OCI-LY1 (cell line): Measurements from ENCODE around the gene WDR43.

ENCODE experiments used
- H2AFZ ChIP-seq: fragments of 200-600 bp; sonication (generic), shearing (Covaris generic); 2 replicates; pipeline ENCODE4 v1.6.0; 2014; ENCODE audit warnings: antibody characterized with exemption, mild to moderate bottlenecking, low read length
- H3F3A ChIP-seq: fragments of 200-600 bp; sonication (generic), shearing (Covaris generic); 2 replicates; pipeline ENCODE4 v1.6.0; 2014; ENCODE audit warnings: mild to moderate bottlenecking, antibody characterized with exemption, low read length, moderate library complexity; ENCODE audit not compliant: insufficient read depth
- H3K27ac ChIP-seq: fragments of 200-600 bp; sonication (generic); 2 replicates; pipeline ENCODE4 v1.5.1; 2014; ENCODE audit warnings: low read length, mixed run types, mild to moderate bottlenecking, low read depth; ENCODE audit not compliant: poor library complexity, severe bottlenecking
- H3K27me3 ChIP-seq: fragments of 200-600 bp; sonication (generic); 2 replicates; pipeline ENCODE4 v1.6.0; 2014; ENCODE audit warnings: antibody characterized with exemption, mild to moderate bottlenecking, low read length, moderate library complexity; ENCODE audit not compliant: insufficient read depth
- H3K36me3 ChIP-seq: fragments of 200-600 bp; sonication (generic); 2 replicates; pipeline ENCODE4 v1.6.1; 2014; ENCODE audit warnings: mild to moderate bottlenecking, antibody characterized with exemption, low read length, moderate library complexity, mixed read lengths; ENCODE audit not compliant: insufficient read depth
- H3K4me1 ChIP-seq: fragments of 200-600 bp; sonication (generic); 2 replicates; pipeline ENCODE4 v1.5.1; 2014; ENCODE audit warnings: mild to moderate bottlenecking, low read length, moderate library complexity; ENCODE audit not compliant: insufficient read depth, severe bottlenecking
- H3K4me2 ChIP-seq: fragments of 200-600 bp; sonication (generic), shearing (Covaris generic); 2 replicates; pipeline ENCODE4 v1.6.1; 2014; ENCODE audit warnings: low read length
- H3K4me3 ChIP-seq: fragments of 200-600 bp; sonication (generic); 2 replicates; pipeline ENCODE4 v1.5.1; 2014; ENCODE audit warnings: low read length, low read depth, mild to moderate bottlenecking, mixed read lengths; ENCODE audit not compliant: poor library complexity, severe bottlenecking
- H3K79me2 ChIP-seq: fragments of 200-600 bp; shearing (Covaris generic); 2 replicates; pipeline ENCODE4 v1.6.1; 2016; ENCODE audit warnings: mixed run types, low read length, mixed read lengths; ENCODE audit not compliant: insufficient read depth
- H3K9ac ChIP-seq: fragments of 200-600 bp; sonication (generic), shearing (Covaris generic); 2 replicates; pipeline ENCODE4 v1.6.1; 2014; ENCODE audit warnings: mild to moderate bottlenecking, low read length, mixed read lengths
- H3K9me2 ChIP-seq: fragments of 200-600 bp; sonication (generic), shearing (Covaris generic); 2 replicates; pipeline ENCODE4 v1.6.1; 2014; ENCODE audit warnings: low read depth, mild to moderate bottlenecking, low read length, mixed read lengths
- H3K9me3 ChIP-seq: fragments of 200-600 bp; shearing (Covaris generic); 2 replicates; pipeline ENCODE4 v1.6.1; 2014; ENCODE audit warnings: low read length, mixed read lengths
- H4K20me1 ChIP-seq: fragments of 200-600 bp; sonication (generic), shearing (Covaris generic); 2 replicates; pipeline ENCODE4 v1.6.0; 2016; ENCODE audit warnings: mild to moderate bottlenecking, low read length; ENCODE audit not compliant: insufficient read depth
- CTCF ChIP-seq: fragments of 200-600 bp; sonication (generic), shearing (Covaris generic); IDR thresholded peaks from 2 replicates; pipeline ENCODE4 v1.5.1; 2017; ENCODE audit warnings: mild to moderate bottlenecking, antibody characterized with exemption, low read length, moderate library complexity, mixed read lengths
- EZH2 ChIP-seq: fragments of 200-600 bp; sonication (generic), shearing (Covaris generic); IDR thresholded peaks from 2 replicates; pipeline ENCODE4 v1.8.0; 2017; ENCODE audit warnings: borderline replicate concordance, mixed run types, mild to moderate bottlenecking, antibody characterized with exemption, low read length, moderate library complexity, mixed read lengths

The WDR43 gene

GRCh38 chr2:28901202-28901601, 6.7 kb downstream of the WDR43 start:
- Histone ChIP-seq H3K79me2 (peaks cover 95% of the 10 kb centered on the region), H3K4me2 (no peak overlapping the region), H3K4me3 (no peak overlapping the region), H2AFZ (no peak overlapping the region), H3K36me3 (peaks cover 72% of the 10 kb centered on the region), H3F3A (no peaks in the 10 kb centered on the region), H3K27ac (no peak overlapping the region), H4K20me1 (peaks cover 9% of the 10 kb centered on the region), H3K9me3 (no peaks in the 10 kb centered on the region), H3K9ac (no peak overlapping the region), H3K4me1 (peaks cover 38% of the 10 kb centered on the region), H3K9me2 (no peaks in the 10 kb centered on the region), H3K27me3 (no peaks in the 10 kb centered on the region)
- TF ChIP-seq CTCF, result no peak
- TF ChIP-seq EZH2, result no peak

GRCh38 chr2:28901841-28902240, 7.4 kb downstream of the WDR43 start:
- Histone ChIP-seq H3K36me3 (peaks cover 72% of the 10 kb centered on the region), H3K4me1 (peaks cover 32% of the 10 kb centered on the region), H3K27ac (no peak overlapping the region), H3K9ac (no peak overlapping the region), H3F3A (no peaks in the 10 kb centered on the region), H2AFZ (no peak overlapping the region), H4K20me1 (peaks cover 6% of the 10 kb centered on the region), H3K4me3 (no peak overlapping the region), H3K4me2 (no peak overlapping the region), H3K79me2 (peaks cover 95% of the 10 kb centered on the region), H3K9me2 (no peaks in the 10 kb centered on the region), H3K9me3 (no peaks in the 10 kb centered on the region), H3K27me3 (no peaks in the 10 kb centered on the region)
- TF ChIP-seq CTCF, result no peak
- TF ChIP-seq EZH2, result no peak

GRCh38 chr2:28902584-28902983, 8.1 kb downstream of the WDR43 start:
- Histone ChIP-seq H3K4me3 (no peak overlapping the region), H3K9me2 (no peaks in the 10 kb centered on the region), H3K36me3 (peaks cover 72% of the 10 kb centered on the region), H3F3A (no peaks in the 10 kb centered on the region), H3K79me2 (peaks cover 89% of the 10 kb centered on the region), H2AFZ (no peak overlapping the region), H3K27ac (no peak overlapping the region), H3K4me1 (peaks cover 25% of the 10 kb centered on the region), H3K27me3 (no peaks in the 10 kb centered on the region), H3K9ac (no peak overlapping the region), H3K4me2 (no peak overlapping the region), H3K9me3 (no peaks in the 10 kb centered on the region), H4K20me1 (peaks cover 6% of the 10 kb centered on the region)
- TF ChIP-seq CTCF, result no peak
- TF ChIP-seq EZH2, result no peak
